ENCODE results near the gene CELA2B. TPM values are rescaled to one million over a fixed set of nuclear protein-coding genes. Genes with fewer than 3 reads are reported as not detected.
"Not testable (repeated sequence)": the region's sequence is repeated elsewhere in the genome, so short reads cannot be mapped to it uniquely, and the experiment has no call there.

Gene CELA2B
- total RNA-seq, 4 donors from 2014 or later = not detected

DNA sequence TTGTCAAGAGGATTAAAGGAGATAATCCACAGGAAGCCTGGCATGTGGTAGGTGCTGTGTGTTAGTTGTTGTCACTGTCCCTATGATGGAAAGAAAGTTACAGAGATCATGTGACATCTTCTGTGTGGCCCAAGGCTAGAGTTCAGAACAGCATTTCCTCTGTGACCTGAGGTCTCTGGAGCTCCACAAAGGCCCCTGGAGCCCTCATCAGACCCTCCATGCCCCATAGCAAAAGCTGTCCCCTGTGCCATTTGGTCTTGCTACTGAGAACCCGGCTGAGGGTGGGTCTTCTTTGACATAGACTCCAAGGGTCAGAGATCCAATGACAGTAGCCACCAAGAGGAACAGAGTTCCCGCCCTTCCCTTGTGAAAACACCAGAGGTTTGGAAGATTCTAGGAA is 8.1 kb downstream of the CELA2B start:
- 83 to 89% methylated on average over 2 of the region's 2 CpGs for WGBS, 2 donors
- Histone ChIP-seq H3K27ac (no peak overlapping the region), H3K36me3 (no peaks in the 10 kb centered on the region), H3K4me1 (no peaks in the 10 kb centered on the region), H3K9me3 (no peaks in the 10 kb centered on the region), H3K27me3 (no peaks in the 10 kb centered on the region), H3K4me3 (replicated peaks in 1 of 3) (no peak overlapping the region)
- intact Hi-C loops (cut with DNase I) = no loop called here
- DNase-seq = no peak
- TF ChIP-seq, protein P1, sequence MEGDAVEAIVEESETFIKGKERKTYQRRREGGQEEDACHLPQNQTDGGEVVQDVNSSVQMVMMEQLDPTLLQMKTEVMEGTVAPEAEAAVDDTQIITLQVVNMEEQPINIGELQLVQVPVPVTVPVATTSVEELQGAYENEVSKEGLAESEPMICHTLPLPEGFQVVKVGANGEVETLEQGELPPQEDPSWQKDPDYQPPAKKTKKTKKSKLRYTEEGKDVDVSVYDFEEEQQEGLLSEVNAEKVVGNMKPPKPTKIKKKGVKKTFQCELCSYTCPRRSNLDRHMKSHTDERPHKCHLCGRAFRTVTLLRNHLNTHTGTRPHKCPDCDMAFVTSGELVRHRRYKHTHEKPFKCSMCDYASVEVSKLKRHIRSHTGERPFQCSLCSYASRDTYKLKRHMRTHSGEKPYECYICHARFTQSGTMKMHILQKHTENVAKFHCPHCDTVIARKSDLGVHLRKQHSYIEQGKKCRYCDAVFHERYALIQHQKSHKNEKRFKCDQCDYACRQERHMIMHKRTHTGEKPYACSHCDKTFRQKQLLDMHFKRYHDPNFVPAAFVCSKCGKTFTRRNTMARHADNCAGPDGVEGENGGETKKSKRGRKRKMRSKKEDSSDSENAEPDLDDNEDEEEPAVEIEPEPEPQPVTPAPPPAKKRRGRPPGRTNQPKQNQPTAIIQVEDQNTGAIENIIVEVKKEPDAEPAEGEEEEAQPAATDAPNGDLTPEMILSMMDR (IDR thresholded peaks at IDR 0.05) = no peak
- TF ChIP-seq POLR2A (IDR thresholded peaks at IDR 0.05) = no peak

DNA sequence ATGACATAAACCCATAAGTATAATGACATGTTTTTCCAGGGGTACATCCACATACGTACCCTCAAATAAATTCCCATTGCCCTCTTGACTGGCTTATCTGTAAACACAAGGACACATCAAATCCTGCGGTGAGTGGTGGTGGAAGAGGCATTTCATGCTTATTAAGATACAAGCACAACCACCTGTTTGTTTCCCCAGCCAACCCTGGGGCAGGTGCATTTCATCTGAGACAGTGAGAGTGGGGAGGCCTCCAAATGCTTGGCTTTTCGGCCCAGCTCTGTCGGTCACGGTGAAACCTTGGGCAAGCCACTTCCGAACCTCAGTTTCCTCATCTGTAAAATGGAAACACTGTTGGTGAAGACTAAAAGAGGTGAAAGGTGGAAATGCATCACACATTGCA is 8.5 kb downstream of the CELA2B start:
- 94 to 95% methylated on average over 6 of the region's 6 CpGs for WGBS, 2 donors
- H3K4me1 ChIP-seq; H3K9me3 ChIP-seq; H3K27ac ChIP-seq; H3K27me3 ChIP-seq; DNase-seq; H3K36me3 ChIP-seq; H3K4me3 ChIP-seq (replicated peaks in 1 of 3); intact Hi-C loops (cut with DNase I): not testable (repeated sequence)

DNA sequence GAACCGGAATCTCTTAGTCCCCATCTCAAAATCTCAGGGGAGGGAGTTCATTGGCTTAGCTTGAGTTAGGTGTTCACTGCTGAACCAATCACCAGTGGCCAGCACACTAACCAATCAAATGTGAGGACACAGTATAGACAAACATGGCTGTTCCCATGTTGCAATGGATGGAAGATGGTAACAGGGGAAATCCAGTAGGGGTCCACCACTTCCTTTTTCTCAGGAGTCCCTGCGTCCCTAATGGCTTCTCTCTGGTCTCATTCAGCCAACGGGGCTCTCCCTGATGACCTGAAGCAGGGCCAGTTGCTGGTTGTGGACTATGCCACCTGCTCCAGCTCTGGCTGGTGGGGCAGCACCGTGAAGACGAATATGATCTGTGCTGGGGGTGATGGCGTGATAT is 9.7 kb downstream of the CELA2B start:
- TF ChIP-seq, protein P1 (IDR thresholded peaks at IDR 0.05) = no peak
- no peak for TF ChIP-seq POLR2A (IDR thresholded peaks at IDR 0.05)
- intact Hi-C loops (cut with DNase I) = no loop called here
- WGBS, 2 donors = 94 to 98% methylated on average over 6 of the region's 6 CpGs

DNA sequence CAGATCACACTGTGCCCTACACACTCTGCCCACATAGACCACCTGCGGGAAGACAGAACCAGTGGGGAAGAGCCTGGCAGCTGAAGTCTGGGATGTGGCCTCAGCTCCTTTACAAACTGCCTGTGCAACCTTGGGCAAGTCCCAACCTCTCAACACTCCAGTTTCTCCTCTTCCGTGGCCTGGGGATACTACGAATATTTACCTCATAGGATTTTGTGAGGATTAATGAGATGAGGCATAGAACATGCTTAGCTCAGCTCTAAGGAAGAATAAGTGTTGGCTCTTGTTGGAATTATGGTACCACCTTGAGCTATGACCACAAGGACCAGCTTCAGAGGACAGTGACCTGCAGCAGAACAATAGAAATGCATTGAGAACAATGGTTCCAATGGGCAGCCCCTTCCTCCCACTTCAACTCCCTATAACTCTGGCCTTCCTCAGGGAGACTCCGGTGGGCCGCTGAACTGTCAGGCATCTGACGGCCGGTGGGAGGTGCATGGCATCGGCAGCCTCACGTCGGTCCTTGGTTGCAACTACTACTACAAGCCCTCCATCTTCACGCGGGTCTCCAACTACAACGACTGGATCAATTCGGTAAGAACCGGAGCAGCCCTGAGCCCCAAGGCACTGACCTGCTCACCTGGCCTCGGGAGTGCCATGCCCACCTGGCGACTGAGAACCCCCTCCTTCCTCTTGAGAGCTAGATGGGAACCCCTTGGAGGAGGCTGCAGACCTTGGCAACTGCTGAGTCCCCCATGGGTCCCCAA is 11.1 kb downstream of the CELA2B start:
- H3K27me3 ChIP-seq; H3K36me3 ChIP-seq; H3K4me1 ChIP-seq; H3K9me3 ChIP-seq; H3K4me3 ChIP-seq (replicated peaks in 1 of 3); intact Hi-C loops (cut with DNase I); DNase-seq; H3K27ac ChIP-seq: not testable (repeated sequence)
- WGBS, 2 donors = 95 to 97% methylated on average over 16 to 17 of the region's 17 CpGs

More for the DNA sequence above, 9.7 kb downstream of the CELA2B start:
- Histone ChIP-seq H3K36me3 (no peaks in the 10 kb centered on the region), H3K27ac (no peak overlapping the region), H3K27me3 (no peaks in the 10 kb centered on the region), H3K4me3 (replicated peaks in 1 of 3) (no peak overlapping the region), H3K9me3 (no peaks in the 10 kb centered on the region), H3K4me1 (no peaks in the 10 kb centered on the region)
- no peak for DNase-seq

DNA sequence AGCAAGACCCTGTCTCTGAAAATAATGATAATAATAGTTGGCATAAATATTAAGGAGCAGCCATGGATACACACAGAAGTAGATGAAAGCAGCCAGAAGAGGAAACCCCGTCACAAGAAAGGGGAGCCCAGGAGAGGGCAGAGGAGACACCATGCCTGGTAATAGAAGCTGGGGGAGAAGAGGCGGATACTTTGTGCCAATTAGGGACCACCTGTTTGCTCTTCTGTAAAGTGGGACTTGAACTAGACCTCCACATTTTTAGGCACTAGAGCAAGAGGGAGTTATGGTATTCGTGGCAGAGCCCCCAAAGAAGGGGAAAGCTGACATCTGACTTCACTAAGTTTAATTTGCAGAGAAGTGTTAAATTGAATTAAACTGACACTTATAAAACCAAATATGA is 12.5 kb downstream of the CELA2B start:
- WGBS, 2 donors = 93 to 95% methylated on average over 3 of the region's 3 CpGs
- DNase-seq = no peak
- Histone ChIP-seq H3K36me3 (peaks cover 3 to 9% of the 10 kb centered on the region in 2 donors), H3K27me3 (no peaks in the 10 kb centered on the region), H3K27ac (no peak overlapping the region), H3K4me1 (no peaks in the 10 kb centered on the region), H3K9me3 (no peaks in the 10 kb centered on the region), H3K4me3 (replicated peaks in 1 of 3) (no peak overlapping the region)
- intact Hi-C loops (cut with DNase I) = no loop called here
- TF ChIP-seq, protein P1 (IDR thresholded peaks at IDR 0.05) = no peak
- no peak for TF ChIP-seq POLR2A (IDR thresholded peaks at IDR 0.05)

DNA sequence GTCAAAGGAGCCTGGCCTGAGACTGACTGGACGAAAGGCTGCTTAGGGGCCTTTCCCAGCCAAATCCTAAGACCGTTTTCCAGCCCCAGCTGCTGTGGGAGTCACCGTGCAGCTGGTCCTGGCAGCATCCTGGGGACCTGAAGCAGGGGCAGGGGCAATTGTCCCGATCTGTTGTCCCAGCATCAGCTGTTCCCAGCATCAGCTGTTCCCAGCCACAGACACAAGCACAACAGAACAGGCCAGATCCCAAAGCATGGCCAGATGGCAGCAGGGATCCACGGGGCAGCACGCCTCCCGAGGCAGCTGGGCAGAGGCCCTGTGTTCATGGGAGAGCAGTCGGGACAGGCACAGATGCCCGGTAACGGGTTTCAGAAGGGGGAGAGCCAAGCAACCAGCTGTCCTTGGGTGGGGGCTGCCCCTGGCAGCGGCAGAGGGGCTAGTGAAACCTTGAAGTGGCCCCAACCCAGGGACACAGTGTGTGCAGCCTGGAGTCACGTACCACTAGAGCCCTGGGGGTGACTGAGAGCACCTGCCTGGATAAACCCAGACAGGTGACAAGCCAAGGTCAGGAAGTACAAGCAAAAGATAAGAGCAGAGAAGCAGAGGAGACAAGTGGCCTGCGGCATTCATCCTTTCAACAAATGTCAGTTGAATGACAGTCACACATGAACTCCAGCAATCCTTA is 13.3 kb downstream of the CELA2B start:
- TF ChIP-seq POLR2A (IDR thresholded peaks at IDR 0.05) = no peak
- TF ChIP-seq, protein P1 (IDR thresholded peaks at IDR 0.05) = no peak
- WGBS, 2 donors = 68 to 80% methylated on average over 7 to 13 of the region's 13 CpGs
- Histone ChIP-seq H3K36me3 (peaks cover 12 to 18% of the 10 kb centered on the region in 2 donors), H3K27ac (no peak overlapping the region), H3K4me3 (replicated peaks in 1 of 3) (no peak overlapping the region), H3K4me1 (no peaks in the 10 kb centered on the region), H3K27me3 (no peaks in the 10 kb centered on the region), H3K9me3 (no peaks in the 10 kb centered on the region)
- no peak for DNase-seq
- intact Hi-C loops (cut with DNase I) = no loop called here

DNA sequence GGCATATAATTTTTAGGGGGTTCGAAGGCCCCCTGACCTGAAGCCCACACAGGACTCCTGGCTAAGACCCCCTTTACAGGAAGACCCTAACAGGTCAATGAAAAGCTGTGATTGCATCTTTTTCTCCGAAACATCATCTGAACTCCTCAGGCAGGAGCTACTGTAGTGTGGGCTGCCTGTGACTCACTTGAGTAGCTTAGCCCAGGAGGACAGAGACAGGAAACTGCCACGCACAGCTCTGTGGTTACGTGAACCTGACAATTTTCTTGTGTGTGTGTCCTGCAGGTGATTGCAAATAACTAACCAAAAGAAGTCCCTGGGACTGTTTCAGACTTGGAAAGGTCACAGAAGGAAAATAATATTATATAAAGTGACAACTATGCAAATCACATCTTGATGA is 15.1 kb downstream of the CELA2B start:
- H3K36me3 ChIP-seq = peaks cover 15 to 18% of the 10 kb centered on the region in 2 donors
- H3K27ac ChIP-seq; H3K4me1 ChIP-seq; intact Hi-C loops (cut with DNase I); H3K27me3 ChIP-seq; DNase-seq; H3K4me3 ChIP-seq (replicated peaks in 1 of 3); H3K9me3 ChIP-seq: not testable (repeated sequence)
- WGBS, 2 donors = 89 to 97% methylated on average over 4 of the region's 4 CpGs
